ENCODE results near the gene TMEM14B.
"Not testable (repeated sequence)": the region's sequence is repeated elsewhere in the genome, so short reads cannot be mapped to it uniquely, and the experiment has no call there.

DNA sequence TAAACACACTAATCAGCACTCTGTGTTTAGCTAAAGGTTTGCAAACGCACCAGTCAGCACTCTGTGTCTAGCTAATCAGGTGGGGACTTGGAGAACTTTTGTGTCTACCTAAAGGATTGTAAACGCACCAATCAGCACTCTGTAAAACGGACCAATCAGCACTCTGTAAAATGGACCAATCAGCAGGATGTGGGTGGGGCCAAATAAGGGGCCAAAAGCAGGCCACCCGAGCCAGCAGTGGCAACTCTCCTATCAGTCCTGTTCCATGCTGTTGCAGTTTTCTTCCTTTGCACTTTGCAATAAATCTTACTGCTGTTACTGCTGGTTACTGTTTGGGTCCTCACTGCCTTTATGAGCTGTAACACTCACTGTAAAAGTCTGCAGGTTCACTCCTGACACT is 6.0 kb upstream of the TMEM14B start:
- TF ChIP-seq, protein P1, sequence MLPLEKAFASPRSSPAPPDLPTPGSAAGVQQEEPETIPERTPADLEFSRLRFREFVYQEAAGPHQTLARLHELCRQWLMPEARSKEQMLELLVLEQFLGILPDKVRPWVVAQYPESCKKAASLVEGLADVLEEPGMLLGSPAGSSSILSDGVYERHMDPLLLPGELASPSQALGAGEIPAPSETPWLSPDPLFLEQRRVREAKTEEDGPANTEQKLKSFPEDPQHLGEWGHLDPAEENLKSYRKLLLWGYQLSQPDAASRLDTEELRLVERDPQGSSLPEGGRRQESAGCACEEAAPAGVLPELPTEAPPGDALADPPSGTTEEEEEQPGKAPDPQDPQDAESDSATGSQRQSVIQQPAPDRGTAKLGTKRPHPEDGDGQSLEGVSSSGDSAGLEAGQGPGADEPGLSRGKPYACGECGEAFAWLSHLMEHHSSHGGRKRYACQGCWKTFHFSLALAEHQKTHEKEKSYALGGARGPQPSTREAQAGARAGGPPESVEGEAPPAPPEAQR (CRISPR knock-in tag; IDR thresholded peaks at IDR 0.05), result not testable (repeated sequence)
- TF ChIP-seq, protein P2, sequence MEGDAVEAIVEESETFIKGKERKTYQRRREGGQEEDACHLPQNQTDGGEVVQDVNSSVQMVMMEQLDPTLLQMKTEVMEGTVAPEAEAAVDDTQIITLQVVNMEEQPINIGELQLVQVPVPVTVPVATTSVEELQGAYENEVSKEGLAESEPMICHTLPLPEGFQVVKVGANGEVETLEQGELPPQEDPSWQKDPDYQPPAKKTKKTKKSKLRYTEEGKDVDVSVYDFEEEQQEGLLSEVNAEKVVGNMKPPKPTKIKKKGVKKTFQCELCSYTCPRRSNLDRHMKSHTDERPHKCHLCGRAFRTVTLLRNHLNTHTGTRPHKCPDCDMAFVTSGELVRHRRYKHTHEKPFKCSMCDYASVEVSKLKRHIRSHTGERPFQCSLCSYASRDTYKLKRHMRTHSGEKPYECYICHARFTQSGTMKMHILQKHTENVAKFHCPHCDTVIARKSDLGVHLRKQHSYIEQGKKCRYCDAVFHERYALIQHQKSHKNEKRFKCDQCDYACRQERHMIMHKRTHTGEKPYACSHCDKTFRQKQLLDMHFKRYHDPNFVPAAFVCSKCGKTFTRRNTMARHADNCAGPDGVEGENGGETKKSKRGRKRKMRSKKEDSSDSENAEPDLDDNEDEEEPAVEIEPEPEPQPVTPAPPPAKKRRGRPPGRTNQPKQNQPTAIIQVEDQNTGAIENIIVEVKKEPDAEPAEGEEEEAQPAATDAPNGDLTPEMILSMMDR (IDR thresholded peaks at IDR 0.05), result not testable (repeated sequence)
- not testable (repeated sequence) for TF ChIP-seq ZNF232 (CRISPR knock-in tag; IDR thresholded peaks at IDR 0.05); OVOL2 (CRISPR knock-in tag; IDR thresholded peaks at IDR 0.05; ENCODE audit: borderline replicate concordance)
- TF ChIP-seq, protein P3, sequence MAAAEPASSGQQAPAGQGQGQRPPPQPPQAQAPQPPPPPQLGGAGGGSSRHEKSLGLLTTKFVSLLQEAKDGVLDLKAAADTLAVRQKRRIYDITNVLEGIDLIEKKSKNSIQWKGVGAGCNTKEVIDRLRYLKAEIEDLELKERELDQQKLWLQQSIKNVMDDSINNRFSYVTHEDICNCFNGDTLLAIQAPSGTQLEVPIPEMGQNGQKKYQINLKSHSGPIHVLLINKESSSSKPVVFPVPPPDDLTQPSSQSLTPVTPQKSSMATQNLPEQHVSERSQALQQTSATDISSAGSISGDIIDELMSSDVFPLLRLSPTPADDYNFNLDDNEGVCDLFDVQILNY (CRISPR knock-in tag; IDR thresholded peaks at IDR 0.05), result not testable (repeated sequence)
- TF ChIP-seq, protein P4, sequence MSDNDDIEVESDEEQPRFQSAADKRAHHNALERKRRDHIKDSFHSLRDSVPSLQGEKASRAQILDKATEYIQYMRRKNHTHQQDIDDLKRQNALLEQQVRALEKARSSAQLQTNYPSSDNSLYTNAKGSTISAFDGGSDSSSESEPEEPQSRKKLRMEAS (CRISPR knock-in tag; IDR thresholded peaks at IDR 0.05), result not testable (repeated sequence)
- TF ChIP-seq, protein P5, sequence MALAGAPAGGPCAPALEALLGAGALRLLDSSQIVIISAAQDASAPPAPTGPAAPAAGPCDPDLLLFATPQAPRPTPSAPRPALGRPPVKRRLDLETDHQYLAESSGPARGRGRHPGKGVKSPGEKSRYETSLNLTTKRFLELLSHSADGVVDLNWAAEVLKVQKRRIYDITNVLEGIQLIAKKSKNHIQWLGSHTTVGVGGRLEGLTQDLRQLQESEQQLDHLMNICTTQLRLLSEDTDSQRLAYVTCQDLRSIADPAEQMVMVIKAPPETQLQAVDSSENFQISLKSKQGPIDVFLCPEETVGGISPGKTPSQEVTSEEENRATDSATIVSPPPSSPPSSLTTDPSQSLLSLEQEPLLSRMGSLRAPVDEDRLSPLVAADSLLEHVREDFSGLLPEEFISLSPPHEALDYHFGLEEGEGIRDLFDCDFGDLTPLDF (CRISPR knock-in tag; IDR thresholded peaks at IDR 0.05), result not testable (repeated sequence)
- TF ChIP-seq, protein P6, sequence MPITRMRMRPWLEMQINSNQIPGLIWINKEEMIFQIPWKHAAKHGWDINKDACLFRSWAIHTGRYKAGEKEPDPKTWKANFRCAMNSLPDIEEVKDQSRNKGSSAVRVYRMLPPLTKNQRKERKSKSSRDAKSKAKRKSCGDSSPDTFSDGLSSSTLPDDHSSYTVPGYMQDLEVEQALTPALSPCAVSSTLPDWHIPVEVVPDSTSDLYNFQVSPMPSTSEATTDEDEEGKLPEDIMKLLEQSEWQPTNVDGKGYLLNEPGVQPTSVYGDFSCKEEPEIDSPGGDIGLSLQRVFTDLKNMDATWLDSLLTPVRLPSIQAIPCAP (CRISPR knock-in tag; IDR thresholded peaks at IDR 0.05), result not testable (repeated sequence)
